Neutrophil (primary cell): ENCODE data around the gene CDC14B.

ENCODE experiments used
- H3K27ac ChIP-seq: fragments of 200-600 bp; sonication (generic); 2 replicates; pipeline ENCODE4 v1.5.1; 2016; ENCODE audit warnings: mild to moderate bottlenecking, moderate library complexity
- H3K27me3 ChIP-seq: fragments of 200-600 bp; sonication (generic); 2 replicates; pipeline ENCODE4 v1.6.0; 2016; ENCODE audit warnings: mild to moderate bottlenecking
- H3K36me3 ChIP-seq: fragments of 200-600 bp; sonication (generic); 2 replicates; pipeline ENCODE4 v1.5.1; 2017
- H3K4me1 ChIP-seq, 2 experiments: fragments of 200-600 bp in 1 of 2; sonication (generic) in 1 of 2; 1 replicate in 1 of 2; 2 replicates in 1 of 2; pipeline versions ENCODE4 v1.5.1 to v1.6.1; 2013 to 2016; ENCODE audit warnings: low read depth in 1 of 2, low read length in 1 of 2, mild to moderate bottlenecking in 1 of 2, moderate library complexity in 1 of 2; ENCODE audit not compliant: control insufficient read depth in 1 of 2, insufficient read depth in 1 of 2
- H3K4me3 ChIP-seq, 2 experiments: fragments of 200-600 bp in 1 of 2; sonication (generic) in 1 of 2; 1 replicate in 1 of 2; 2 replicates in 1 of 2; pipeline ENCODE4 v1.5.1; 2013 to 2016; ENCODE audit warnings: low read depth in 1 of 2, low read length in 1 of 2, mild to moderate bottlenecking in 1 of 2, moderate library complexity in 1 of 2
- H3K9me3 ChIP-seq: fragments of 200-600 bp; sonication (generic); 2 replicates; pipeline ENCODE4 v1.5.1; 2016
- TF ChIP-seq, protein P1 (sequence below): fragments of 200-600 bp; sonication (generic); IDR thresholded peaks from 2 replicates; pipeline ENCODE4 v1.5.1; 2016; ENCODE audit warnings: antibody characterized with exemption

CDC14B gene

GRCh38 chr9:96501633-96502538, 117.8 kb downstream of the CDC14B start:
- no peaks in the 10 kb centered on the region for H3K4me1 ChIP-seq
- H3K27me3 ChIP-seq: no peaks in the 10 kb centered on the region
- H3K4me3 ChIP-seq: no peak overlapping the region
- peaks cover 3% of the 10 kb centered on the region for H3K36me3 ChIP-seq
- TF ChIP-seq, protein P1, sequence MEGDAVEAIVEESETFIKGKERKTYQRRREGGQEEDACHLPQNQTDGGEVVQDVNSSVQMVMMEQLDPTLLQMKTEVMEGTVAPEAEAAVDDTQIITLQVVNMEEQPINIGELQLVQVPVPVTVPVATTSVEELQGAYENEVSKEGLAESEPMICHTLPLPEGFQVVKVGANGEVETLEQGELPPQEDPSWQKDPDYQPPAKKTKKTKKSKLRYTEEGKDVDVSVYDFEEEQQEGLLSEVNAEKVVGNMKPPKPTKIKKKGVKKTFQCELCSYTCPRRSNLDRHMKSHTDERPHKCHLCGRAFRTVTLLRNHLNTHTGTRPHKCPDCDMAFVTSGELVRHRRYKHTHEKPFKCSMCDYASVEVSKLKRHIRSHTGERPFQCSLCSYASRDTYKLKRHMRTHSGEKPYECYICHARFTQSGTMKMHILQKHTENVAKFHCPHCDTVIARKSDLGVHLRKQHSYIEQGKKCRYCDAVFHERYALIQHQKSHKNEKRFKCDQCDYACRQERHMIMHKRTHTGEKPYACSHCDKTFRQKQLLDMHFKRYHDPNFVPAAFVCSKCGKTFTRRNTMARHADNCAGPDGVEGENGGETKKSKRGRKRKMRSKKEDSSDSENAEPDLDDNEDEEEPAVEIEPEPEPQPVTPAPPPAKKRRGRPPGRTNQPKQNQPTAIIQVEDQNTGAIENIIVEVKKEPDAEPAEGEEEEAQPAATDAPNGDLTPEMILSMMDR: no peak
- H3K27ac ChIP-seq: no peak overlapping the region
- H3K9me3 ChIP-seq: no peaks in the 10 kb centered on the region

GRCh38 chr9:96500696-96501632, 118.7 kb downstream of the CDC14B start:
- H3K4me3 ChIP-seq: no peak overlapping the region
- H3K27ac ChIP-seq: no peak overlapping the region
- H3K27me3 ChIP-seq: no peaks in the 10 kb centered on the region
- peaks cover 3% of the 10 kb centered on the region for H3K36me3 ChIP-seq
- H3K9me3 ChIP-seq: no peaks in the 10 kb centered on the region
- TF ChIP-seq, protein P1: no peak
- H3K4me1 ChIP-seq: no peaks in the 10 kb centered on the region

GRCh38 chr9:96499257-96499656, 120.4 kb downstream of the CDC14B start:
- Histone ChIP-seq H3K9me3 (no peaks in the 10 kb centered on the region), H3K36me3 (peaks cover 3% of the 10 kb centered on the region), H3K4me1 (no peaks in the 10 kb centered on the region), H3K27me3 (no peaks in the 10 kb centered on the region), H3K4me3 (no peak overlapping the region), H3K27ac (no peak overlapping the region)
- TF ChIP-seq, protein P1: no peak

- TF ChIP-seq, protein P1: no peak
- H3K27ac ChIP-seq: no peak overlapping the region
Observed at GRCh38 chr9:96498796-96499195, 120.8 kb downstream of the CDC14B start.

DNA sequence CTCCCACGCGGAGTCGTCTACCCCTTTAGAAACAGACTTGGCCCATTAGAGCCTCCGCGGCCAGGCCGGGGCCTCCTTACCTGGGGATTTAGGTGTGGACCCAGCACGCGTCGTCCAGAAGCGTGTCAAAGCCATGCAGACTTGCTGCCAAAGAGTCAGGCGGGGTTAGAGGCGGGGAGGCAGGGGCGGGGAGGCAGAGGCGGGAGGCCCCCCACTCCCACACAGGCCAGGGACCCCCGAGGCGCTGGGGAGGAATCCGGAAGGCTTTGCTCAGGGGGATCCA, 122.6 kb downstream of the CDC14B start:
- no peak overlapping the region for H3K27ac ChIP-seq
- TF ChIP-seq, protein P1: no peak
- no peaks in the 10 kb centered on the region for H3K27me3 ChIP-seq
- no peak overlapping the region for H3K4me3 ChIP-seq
- H3K4me1 ChIP-seq: no peaks in the 10 kb centered on the region
- H3K36me3 ChIP-seq: no peaks in the 10 kb centered on the region
- H3K9me3 ChIP-seq: no peaks in the 10 kb centered on the region

More at GRCh38 chr9:96498796-96499195, 120.8 kb downstream of the CDC14B start:
- H3K4me1 ChIP-seq: no peaks in the 10 kb centered on the region
- H3K27me3 ChIP-seq: no peaks in the 10 kb centered on the region
- H3K4me3 ChIP-seq: no peak overlapping the region
- no peaks in the 10 kb centered on the region for H3K36me3 ChIP-seq
- no peaks in the 10 kb centered on the region for H3K9me3 ChIP-seq
